K562 (cell line): Measurements from ENCODE around the gene TJAP1. TPM values are rescaled to one million over a fixed set of nuclear protein-coding genes. Genes with fewer than 3 reads are reported as not detected.

Experiments
- CUX1 ChIP-seq: fragments of 200-800 bp; sonication (Bioruptor generic); IDR thresholded peaks from 2 replicates; pipeline ENCODE4 v1.6.1; 2016; ENCODE audit warnings: missing genetic modification characterization, missing compliant biosample characterization
- ELK1 ChIP-seq: sonication (generic); formaldehyde crosslinking; IDR thresholded peaks from 2 replicates; pipeline ENCODE4 v1.8.1; 2022; ENCODE audit warnings: missing genetic modification reagents
- FOXK2 ChIP-seq, 2 experiments: fragments of 450-650 bp; IDR thresholded peaks in 1 of 2; conservative IDR thresholded peaks in 1 of 2; 2 replicates each; pipeline ENCODE4 v1.6.1; 2016; ENCODE audit warnings: low read depth in 2 of 2, mild to moderate bottlenecking in 1 of 2
- HINFP ChIP-seq: fragments of 450-650 bp; conservative IDR thresholded peaks from 2 replicates; pipeline ENCODE4 v1.6.1; 2016; ENCODE audit warnings: missing genetic modification characterization, low read depth, mild to moderate bottlenecking, control low read depth, missing compliant biosample characterization
- KAT7 ChIP-seq: sonication (generic); formaldehyde crosslinking; IDR thresholded peaks from 2 replicates; pipeline ENCODE4 v1.8.0; 2022; ENCODE audit warnings: missing genetic modification reagents, mild to moderate bottlenecking, borderline replicate concordance
- MED1 ChIP-seq: sonication (generic); formaldehyde crosslinking; IDR thresholded peaks from 2 replicates; pipeline ENCODE4 v1.8.1; 2023; ENCODE audit warnings: missing genetic modification reagents, borderline replicate concordance
- PRDM10 ChIP-seq: fragments of 450-650 bp; IDR thresholded peaks from 2 replicates; pipeline ENCODE4 v1.6.1; 2018; ENCODE audit not compliant: partially characterized antibody
- SFPQ ChIP-seq: fragments of 200-400 bp; formaldehyde crosslinking; IDR thresholded peaks from 2 replicates; pipeline ENCODE4 v1.6.1; 2017; ENCODE audit warnings: mild to moderate bottlenecking, low read depth, low read length, moderate library complexity
- ZNF436 ChIP-seq: fragments of 250-450, 450-650 bp; sonication (Bioruptor Pico); formaldehyde crosslinking; IDR thresholded peaks from 2 replicates; pipeline ENCODE4 v1.7.0; 2020; ENCODE audit warnings: mild to moderate bottlenecking
- polyA plus RNA-seq, 8 experiments: library from polyadenylated mRNA; depleted of rRNA in 4 of 8; stranded (reverse) in 5 of 8; unstranded in 3 of 8; fragments of >200 nt; fragmentation: Nextera tagmentation in 2 of 8; fragmentation: Illumina TruSeq in 1 of 8; extraction: Ambion mirVana in 2 of 8; extraction: Trizol in 1 of 8; gene quantifications; 2 replicates each; pipeline versions ENCODE4 v1.2.1 to v1.2.3, GENCODE V29; 2011 to 2014; ENCODE audit warnings: inconsistent platforms in 1 of 8, missing spikeins in 1 of 8
- total RNA-seq, 7 experiments: library from RNA; depleted of rRNA in 6 of 7; stranded (reverse); fragments of >200 nt in 6 of 7; fragmentation: Illumina TruSeq in 2 of 7; extraction: Trizol in 2 of 7; gene quantifications; 2 replicates each; pipeline versions ENCODE4 v1.2.1 to v1.2.3, GENCODE V29; 2011 to 2021; ENCODE audit warnings: low replicate concordance in 1 of 7

The TJAP1 gene
- total and polyA plus RNA-seq, 9 of the 15 experiments (the other 6 are each of a cell fraction or from before 2014, with no cell fraction given), result 0.06 to 35.8 (median 16.2) TPM

GRCh38 chr6:43477235-43478007 is at the start of gene TJAP1 (continued):
- no peak; the same call in 1 of the 2 replicates for TF ChIP-seq KAT7 (CRISPR knock-in tag)
- no peak for TF ChIP-seq SFPQ
- TF ChIP-seq FOXK2 (conservative IDR thresholded peaks at IDR 0.05 in 1 of 2, IDR thresholded peaks at IDR 0.05 in 1 of 2; ENCODE audit: low read depth in 2 of 2), result 0 out of 4 replicates have a peak, but pooled peaks of 1 of the 2 experiments have one; percentile 52
- no peak for TF ChIP-seq ELK1 (CRISPR knock-in tag)
- no peak for TF ChIP-seq HINFP (tag)
- TF ChIP-seq PRDM10, result no peak
- TF ChIP-seq CUX1 (CRISPR knock-in tag), result no peak
- no peak for TF ChIP-seq MED1 (CRISPR knock-in tag)
- no peak for TF ChIP-seq ZNF436 (CRISPR knock-in tag)
